NCI-H446 treated with DMSO at 0.1 percent for 48 hours (cell line): ENCODE results near the gene SRRD.
"Not testable (repeated sequence)": the region's sequence is repeated elsewhere in the genome, so short reads cannot be mapped to it uniquely, and the experiment has no call there.

Experiments
- DNase-seq: peaks from one replicate; lab custom pipeline; 2025; lab: John Stamatoyannopoulos, UW

Gene SRRD

DNA sequence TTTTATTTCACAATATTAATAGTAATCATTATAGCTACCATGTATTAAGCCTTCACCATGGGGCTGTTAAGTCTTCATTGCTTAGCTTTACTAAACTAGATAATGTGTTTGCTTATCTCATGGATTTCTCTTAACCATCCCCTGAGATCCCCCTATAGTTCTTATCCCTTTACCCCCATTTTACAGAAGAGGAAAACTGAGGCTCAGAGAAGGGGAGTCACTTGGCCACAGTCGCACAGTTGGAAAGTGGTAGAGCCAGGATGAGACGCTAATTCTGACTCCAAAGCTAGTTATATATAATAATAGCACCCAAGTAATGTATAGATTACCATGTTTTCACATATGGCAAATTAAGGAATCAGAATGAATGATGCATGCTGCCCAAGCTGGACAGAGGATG, 38.3 kb downstream of the SRRD start:
- no peak for DNase-seq

DNA sequence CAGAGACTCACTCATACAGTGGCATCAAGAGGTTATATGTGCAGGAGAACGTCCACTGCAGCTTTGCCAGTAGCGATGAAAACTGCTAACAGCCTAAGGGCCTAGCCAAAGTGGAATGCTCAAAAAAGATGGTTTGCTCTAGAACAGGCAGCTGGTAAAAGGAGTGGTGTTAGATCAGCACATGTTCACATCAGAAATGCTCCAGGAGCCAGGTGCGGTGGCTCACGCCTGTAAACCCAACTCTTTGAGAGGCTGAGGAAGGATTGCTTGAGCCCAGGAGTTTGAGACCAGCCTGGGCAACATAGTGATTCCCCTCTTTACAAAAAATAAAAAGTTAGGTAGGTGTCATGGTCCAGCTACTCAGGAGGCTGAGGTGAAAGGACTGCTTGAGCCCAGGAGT, 38.9 kb downstream of the SRRD start:
- no peak for DNase-seq

DNA sequence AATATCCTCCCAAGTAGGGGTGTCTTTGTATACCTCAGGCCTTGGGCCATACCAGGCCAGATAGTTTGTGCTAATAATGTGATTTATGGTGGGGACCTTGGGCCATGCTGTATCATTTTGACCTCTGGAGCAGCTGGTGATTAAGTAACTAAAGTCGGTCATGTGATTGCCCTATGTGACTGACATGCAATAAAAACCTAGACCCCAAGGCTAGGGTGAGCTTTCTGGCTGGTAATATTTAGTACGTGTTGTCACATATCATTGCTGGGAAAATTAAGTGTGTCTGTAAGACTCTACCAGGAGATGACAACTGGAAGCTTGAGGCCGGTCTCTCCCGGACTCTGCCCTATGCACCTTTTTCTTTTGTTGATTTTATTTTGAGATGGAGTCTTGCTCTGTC, 41.2 kb downstream of the SRRD start:
- DNase-seq, result no peak

DNA sequence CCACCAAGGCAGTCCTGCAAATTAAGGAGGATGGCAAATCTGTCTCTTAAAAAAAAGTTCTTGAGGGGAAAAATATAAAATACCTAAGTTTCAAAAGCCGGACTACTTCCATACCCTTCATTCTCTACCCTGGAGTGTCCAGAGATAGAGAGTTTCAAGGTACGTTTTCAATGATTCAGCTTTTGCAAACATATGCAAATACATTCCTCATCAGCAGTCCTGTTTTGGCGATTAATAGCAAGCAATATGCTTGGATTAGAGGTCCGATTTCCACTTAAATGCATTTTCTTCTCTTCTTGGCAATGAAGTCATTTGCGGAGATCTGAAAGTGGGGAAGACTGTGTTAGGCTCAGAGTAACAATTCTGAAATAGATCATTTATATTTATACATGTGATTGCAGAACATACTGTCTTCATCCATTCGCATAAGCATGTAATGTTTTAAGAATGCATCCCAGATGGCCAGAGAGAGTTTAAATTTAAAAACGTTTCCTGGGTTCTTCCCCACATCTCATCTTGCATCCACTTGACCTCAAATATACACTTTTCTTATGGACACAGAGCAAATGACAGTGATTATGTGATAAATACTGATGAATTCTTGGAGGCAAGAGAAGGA, 42.4 kb downstream of the SRRD start:
- DNase-seq, result no peak

DNA sequence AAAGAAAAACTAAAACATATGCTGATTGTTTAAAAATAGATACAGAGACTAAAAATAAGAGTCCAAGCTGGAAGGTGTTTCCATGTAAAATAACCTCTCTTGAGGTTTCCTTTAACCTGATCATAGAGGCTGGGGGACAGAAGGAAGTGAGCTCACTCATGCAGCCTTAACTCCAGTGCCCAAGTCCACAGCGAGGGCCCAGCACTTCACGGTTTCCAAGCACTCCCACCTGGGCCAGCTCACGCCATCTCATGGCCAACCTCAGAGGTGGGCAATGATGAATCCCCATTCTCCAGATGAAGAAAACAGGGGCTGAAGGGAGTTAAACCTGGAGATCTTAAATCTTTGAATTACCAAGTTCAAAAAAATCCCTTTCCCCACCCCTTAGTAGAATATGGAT, 43.5 kb downstream of the SRRD start:
- DNase-seq, result no peak

DNA sequence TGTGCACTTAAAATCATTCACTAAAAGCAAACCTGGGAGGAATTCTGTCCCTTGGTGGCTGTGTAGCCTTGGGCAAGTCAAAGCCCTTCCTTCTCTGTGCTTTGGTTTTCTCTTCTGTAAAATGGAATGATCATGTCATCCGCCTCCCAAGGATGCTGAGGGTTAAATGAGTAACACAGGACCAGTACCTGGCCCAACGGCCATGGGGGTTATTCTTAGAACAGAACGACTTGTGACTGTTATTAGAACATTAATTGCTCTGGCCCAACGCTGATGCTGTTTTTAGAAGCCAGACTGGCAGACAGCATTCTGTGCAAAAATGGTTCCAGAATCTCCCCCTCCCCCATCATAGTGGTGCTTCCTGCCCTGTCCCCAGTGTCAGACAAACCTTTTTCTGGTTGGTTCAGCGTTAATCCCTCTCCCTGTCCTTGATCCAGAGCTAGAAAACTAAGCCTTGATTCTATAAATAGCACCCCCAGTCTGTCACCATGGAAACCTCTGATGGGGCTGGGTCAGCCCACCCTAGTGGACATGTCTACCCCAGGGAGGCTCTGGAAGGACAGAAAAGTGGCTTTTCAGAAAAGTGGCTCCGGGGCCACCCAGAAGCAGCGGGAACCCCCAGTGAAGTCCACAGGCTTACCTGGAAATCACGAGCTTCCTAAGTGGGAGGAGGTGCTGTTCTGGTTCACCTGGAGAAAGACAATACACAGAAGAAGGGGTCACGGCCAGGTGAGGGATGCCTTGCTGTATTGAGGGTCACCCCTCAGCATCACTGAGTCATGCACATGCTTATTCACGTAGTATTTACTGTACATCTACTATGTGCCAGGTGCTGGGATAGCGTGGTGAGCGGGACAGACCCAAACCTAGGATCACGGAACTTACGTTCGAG, 44.1 kb downstream of the SRRD start:
- DNase-seq, result no peak

DNA sequence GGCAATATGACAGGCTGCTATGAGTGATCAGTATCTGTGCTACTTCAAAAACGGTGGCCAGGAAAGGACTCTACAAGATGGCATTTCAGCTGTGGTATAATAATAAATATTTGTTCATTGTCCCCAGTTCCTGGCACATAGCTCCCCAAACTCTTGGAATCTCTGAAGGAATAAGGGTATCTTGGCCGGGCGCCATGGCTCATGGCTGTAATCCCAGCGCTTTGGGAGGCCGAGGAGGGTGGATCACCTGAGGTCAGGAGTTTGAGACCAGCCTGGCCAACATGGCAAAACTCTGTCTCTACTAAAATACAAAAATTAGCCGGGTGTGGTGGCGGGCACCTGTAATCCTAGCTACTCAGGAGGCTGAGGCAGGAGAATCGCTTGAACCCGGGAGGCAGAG, 44.8 kb downstream of the SRRD start:
- DNase-seq, result not testable (repeated sequence)

DNA sequence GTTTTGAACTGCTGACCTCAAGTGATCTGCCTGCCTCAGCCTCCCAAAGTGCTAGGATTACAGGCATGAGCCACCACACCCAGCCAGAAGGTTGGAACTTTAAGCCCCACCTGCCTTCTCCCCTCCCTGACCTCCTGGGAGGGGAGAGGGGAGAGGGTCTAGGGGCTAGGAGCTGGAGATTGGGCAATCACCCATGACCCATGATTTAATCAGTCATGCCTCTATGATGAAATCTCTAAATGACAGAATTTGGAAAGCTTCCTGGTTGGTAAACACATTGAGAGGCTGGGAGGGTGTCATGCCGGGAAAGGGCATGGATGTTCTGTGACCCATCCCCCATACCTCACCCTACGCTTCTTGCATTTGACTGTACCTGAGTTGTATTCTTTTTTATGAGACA, 45.7 kb downstream of the SRRD start:
- no peak for DNase-seq

DNA sequence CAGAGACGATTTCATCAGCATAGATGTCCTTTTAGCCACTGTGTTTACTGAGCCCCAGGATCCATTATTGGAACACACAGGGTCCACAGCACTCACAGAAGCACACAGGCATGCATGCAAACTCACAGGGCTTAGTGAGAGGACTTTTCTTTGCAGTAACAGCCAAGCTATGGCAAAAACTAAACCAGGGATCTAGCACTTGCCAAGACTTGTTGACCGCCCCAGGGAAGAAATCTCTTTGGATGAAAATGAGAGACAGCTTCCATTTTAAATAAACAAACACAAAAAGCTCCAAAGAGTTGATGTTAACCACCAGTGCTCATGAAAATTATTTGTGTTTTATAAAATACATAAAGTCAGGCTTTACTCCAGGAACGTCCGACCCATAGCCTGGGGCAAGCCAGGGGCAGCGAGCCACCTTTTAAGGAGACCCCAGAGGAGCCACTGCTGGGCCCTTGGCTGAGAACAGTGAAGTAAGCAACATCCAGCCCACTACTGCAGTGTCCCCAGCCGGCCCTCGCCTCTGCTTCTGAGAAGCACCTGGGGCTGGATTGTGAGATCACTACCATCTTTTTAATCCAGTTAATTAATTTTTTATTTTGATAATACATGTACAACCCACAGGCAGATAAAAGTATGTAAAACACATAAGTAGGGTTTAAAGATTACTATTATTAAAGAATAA, 50.6 kb downstream of the SRRD start:
- DNase-seq, result no peak

DNA sequence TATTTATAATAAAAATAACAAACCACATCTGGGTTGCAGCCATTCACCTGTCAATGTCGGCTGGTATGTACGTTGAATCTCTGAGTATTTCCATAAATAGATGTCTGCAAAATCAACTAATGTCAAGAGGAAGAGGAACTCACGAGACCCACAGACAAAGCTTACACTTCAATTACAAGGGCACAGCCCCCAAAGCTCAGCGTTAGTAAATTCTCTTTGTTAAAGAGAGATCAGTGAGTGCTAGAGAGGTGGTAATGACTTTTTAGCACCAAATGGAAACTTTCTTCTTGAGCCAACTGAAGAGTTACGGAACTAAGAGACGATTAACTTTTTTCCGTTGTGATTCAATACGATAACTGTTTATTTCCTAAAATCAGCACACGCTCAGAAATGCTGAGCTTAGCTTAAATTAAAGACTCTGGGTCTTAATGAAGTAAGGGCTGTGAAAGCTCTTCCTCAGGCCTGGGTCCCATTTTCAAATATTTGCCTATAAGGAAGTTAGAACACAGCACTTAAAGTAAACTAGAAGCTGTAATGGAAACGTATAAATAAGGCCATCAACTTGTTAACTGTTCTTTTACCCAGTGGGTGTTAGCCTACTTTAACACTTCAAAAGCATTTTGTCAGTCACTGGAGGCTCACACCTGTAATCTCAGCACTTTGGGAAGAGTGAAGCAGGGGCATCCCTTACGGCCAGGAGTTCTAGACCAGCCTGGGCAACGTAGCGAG, 51.4 kb downstream of the SRRD start:
- DNase-seq, result no peak

DNA sequence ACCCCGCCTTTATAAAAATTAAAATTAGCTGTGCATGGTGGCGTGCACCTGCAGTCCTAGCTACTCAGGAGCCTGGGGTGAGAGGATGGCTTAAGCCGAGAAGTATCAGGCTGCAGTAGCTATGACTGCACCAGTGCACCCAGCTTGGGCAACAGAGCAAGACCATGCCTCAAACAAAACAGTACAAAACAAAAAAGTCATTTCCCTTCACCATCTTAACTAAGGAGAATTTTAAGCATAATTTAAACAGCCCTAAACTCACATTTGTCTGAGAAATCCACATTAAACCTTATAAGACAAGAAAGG, 51.9 kb downstream of the SRRD start:
- no peak for DNase-seq

DNA sequence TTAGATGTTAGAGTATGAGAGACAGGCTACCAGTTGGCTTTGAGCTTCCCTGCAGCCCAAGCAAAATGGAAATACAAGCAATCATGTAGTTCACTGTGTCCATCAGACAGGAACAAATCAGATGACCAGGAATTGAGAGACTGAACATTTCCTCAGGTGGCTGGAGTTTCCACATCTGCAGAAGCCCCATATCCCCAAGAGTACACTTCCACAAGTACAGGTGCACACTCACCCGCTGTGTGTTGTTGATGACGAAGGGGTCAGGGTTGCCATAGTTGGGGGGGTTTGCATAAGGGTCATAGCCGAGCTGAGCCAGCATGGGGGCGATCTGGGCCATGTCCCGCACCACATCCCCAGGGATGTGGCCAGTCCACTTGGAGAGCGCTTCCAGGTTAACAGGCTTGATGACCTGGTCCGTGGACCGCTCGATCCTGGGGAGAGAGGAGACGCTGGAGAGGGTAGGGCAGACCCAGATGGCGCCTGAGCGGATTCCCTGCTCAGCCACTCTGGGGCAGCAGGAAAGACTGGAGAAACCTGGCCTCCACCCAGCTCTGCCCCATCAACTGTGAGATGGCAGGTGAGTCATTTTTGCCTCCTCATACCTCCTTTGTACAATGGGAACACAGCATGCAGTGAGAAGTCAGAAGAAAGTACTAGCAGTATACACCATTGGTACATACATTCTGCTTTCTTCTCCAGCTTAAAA, 52.5 kb downstream of the SRRD start:
- DNase-seq, result no peak

DNA sequence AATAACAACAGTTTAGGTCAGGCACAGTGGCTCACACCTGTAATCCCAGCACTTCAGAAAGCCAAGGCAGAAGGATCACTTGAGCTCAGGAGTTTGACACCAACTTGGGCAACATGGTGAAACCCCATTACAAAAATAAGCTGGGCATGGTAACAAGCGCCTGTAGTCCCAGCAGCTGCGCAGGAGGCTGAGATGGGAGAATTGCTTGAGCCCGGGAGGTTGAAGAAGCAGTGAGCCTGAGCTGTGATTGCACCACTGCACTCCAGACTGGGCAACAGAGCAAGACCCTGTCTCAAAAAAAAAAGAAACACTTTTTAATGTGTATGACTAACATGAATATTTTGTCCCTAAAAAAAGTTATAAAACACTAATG, 53.1 kb downstream of the SRRD start:
- no peak for DNase-seq

DNA sequence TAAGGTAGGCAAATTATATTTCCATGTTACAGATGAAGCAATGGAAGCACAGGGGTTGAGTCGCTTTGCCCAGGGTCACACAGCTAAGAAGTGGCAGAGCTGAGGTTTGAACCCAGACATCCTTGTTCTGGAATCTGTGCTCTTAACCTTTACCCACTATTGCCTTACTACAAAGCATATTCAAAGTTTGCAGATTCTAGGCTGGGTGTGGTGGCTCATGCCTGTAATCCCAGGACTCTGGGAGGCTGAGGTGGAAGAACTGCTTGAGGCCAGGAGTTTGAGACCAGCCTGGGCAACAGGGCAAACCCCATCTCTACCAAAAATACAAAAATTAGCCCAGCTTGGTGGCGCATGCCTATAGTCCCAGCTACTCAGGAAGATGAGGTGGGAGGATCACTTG, 56.4 kb downstream of the SRRD start:
- no peak for DNase-seq

DNA sequence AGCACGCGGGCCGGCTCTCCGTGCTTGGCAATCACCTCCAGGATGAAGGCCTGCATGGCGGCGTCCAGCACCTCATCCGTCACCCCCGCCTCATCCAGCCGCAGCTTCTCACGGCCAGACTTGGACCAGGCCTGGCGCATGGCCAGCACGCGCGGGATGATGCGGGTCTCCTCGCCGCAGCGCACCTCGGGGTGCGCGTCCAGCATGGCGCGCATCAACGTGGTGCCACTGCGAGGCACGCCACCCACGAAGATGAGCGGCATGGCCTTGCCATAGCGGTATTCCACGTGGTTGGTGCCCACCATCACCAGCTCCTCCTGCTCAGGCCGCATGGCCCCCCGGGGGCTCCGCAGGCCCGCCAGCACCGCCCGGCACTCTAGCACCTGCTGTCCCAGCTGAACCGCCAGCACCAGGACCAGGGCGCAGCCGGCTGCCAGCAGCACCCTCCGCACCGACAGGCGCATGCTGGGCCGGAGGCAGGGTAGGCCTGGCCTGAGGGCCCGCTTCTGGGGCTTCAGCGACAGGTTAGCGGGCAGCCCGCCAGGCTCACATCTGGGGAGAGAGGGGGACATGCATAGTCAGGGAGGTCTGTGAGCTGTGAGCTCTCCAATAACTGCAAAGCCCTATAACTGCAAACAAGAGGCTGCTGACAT, 57.6 kb downstream of the SRRD start:
- no peak for DNase-seq

DNA sequence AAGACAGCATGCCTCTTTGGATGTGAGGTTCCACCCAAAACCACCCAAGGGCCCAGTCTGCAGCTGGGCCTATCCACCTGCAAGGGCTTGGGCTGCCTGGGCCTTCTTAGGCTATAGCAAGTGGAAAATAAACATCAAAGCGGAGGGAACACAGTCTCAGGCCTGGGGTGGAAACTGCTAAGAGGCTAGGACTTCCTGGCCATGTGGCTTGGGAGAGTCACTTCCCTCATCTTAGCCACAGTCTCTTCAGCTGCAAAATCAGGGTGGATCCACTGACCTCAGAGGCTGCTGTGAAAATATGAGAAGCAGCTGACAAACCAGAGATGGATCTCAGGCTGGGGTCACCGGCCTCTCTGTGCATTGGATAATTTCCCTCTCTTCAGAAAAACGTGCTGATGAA, 59.2 kb downstream of the SRRD start:
- no peak for DNase-seq
